Peyer's patch (tissue), 4 donors: ENCODE results near the gene ARHGAP24.

Source experiments
- CTCF ChIP-seq, 6 experiments: fragments of 450-650 bp in 4 of 6; fragments of 200-600 bp in 2 of 6; sonication (generic) in 1 of 6; IDR thresholded peaks; one replicate each; pipeline ENCODE4 v1.5.1; 2017 to 2019; ENCODE audit warnings: antibody characterized with exemption in 6 of 6, mild to moderate bottlenecking in 3 of 6, moderate library complexity in 1 of 6
- POLR2A ChIP-seq, 2 donors: fragments of 450-650 bp; IDR thresholded peaks; one replicate each; pipeline ENCODE4 v1.5.1; 2017; ENCODE audit warnings: antibody characterized with exemption in 2 of 2, mild to moderate bottlenecking in 2 of 2, moderate library complexity in 2 of 2

- TF ChIP-seq CTCF (IDR thresholded peaks at IDR 0.05) (no peak), POLR2A (IDR thresholded peaks at IDR 0.05) (no peak)
Observed at GRCh38 chr4:85515701-85516100, 40.8 kb downstream of the ARHGAP24 start.
